Colon (tissue), 2 donors: ENCODE data around the gene CORO6.

Experiments
- FAIRE-seq: peaks from 2 replicates; lab custom pipeline; 2012; peaks lifted over from hg19 to GRCh38; lab: Jason Lieb, UNC
- donor health status: control.
- donor health status: control.

Gene CORO6

GRCh38 chr17:29577001-29577370 is 45.7 kb downstream of the CORO6 start:
- FAIRE-seq = no peak

GRCh38 chr17:29576214-29577000 is 46.3 kb downstream of the CORO6 start:
- FAIRE-seq = no peak

GRCh38 chr17:29575511-29576213 is 47.0 kb downstream of the CORO6 start:
- FAIRE-seq = no peak

GRCh38 chr17:29574732-29575510 is 47.8 kb downstream of the CORO6 start:
- FAIRE-seq = no peak

- no peak for FAIRE-seq
These were observed 48.6 kb downstream of the CORO6 start for GRCh38 chr17:29573871-29574731.

- FAIRE-seq = no peak
These were observed 49.2 kb downstream of the CORO6 start for GRCh38 chr17:29573558-29573869.

- no peak for FAIRE-seq
These were observed 49.8 kb downstream of the CORO6 start for GRCh38 chr17:29572691-29573557.

- FAIRE-seq = no peak
These were observed 50.6 kb downstream of the CORO6 start for GRCh38 chr17:29571883-29572681.

GRCh38 chr17:29571486-29571882 is 51.2 kb downstream of the CORO6 start:
- FAIRE-seq = no peak

- no peak for FAIRE-seq
These were observed 52.2 kb downstream of the CORO6 start for GRCh38 chr17:29570521-29570920.

- FAIRE-seq = no peak
These were observed 53.3 kb downstream of the CORO6 start for GRCh38 chr17:29569245-29569950.

- no peak for FAIRE-seq
These were observed 54.1 kb downstream of the CORO6 start, which contains the start of gene TP53I13 for GRCh38 chr17:29568331-29569244. Gene TP53I13, plus strand, starts transcription at chr17:29568701. Its CDS starts 58 bp downstream, at chr17:29568759.

GRCh38 chr17:29567554-29568330 is 55.0 kb downstream of the CORO6 start:
- no peak for FAIRE-seq

- no peak for FAIRE-seq
These were observed 55.5 kb downstream of the CORO6 start for GRCh38 chr17:29567304-29567553.

- no peak for FAIRE-seq
These were observed 56.0 kb downstream of the CORO6 start, which contains the start of gene ABHD15 for GRCh38 chr17:29566473-29567303. Gene ABHD15, minus strand, starts transcription at chr17:29567037. Its CDS starts 71 bp downstream, at chr17:29566966.

- FAIRE-seq = no peak
These were observed 56.9 kb downstream of the CORO6 start for GRCh38 chr17:29565643-29566472.
